ENCODE results near the gene FER. TPM values are rescaled to one million over a fixed set of nuclear protein-coding genes. Genes with fewer than 3 reads are reported as not detected.

Gene FER
- total and polyA plus RNA-seq, 2 of the 8 experiments (the other 6 are each of a cell fraction or from before 2014, with no cell fraction given) = 1.3 to 15.8 TPM

DNA sequence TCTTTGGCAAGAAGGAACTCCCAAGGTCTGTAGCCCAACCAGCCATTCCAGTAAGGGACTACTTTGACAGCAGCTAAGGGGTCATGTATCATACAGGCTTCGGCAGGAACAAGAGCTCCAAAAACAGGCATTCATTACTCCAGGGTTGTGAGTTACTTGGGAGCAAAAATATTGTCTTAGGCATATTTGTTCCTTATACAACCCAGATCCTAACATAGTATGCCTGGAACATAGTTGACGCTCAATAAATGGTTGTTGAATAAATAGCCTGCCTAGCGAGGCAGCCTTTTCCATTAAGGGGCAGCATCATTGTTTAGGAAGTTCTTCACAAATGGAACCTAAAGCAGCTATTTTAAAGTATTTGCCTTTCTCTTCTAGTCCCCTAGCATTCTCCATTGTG is 35.8 kb upstream of the FER start:
- Histone ChIP-seq H3K79me1 (ENCODE audit: low read depth, low read length) (no peaks in the 10 kb centered on the region), H3K23me2 (ENCODE audit: low read depth, low read length) (no peaks in the 10 kb centered on the region), H2BK120ac (replicated peaks; ENCODE audit: low read depth, low read length) (no peak overlapping the region), H4K91ac (replicated peaks; ENCODE audit: insufficient read length, low read length) (no peak overlapping the region), H3K9ac (replicated peaks in 1 of 4; ENCODE audit: extremely low read depth in 1 of 4, low read depth in 3 of 4, low read length in 3 of 4) (no peak overlapping the region), H3K18ac (ENCODE audit: extremely low read depth, low read length) (no peak overlapping the region), H3K36me3 (ENCODE audit: control insufficient read depth in 2 of 4, insufficient read depth in 4 of 4, low read length in 3 of 4) (no peaks in the 10 kb centered on the region), H4K8ac (ENCODE audit: extremely low read depth, insufficient read depth, low read length) (no peak overlapping the region), H3K9me3 (ENCODE audit: insufficient read depth in 2 of 2, low read depth in 1 of 2, low read length in 1 of 2) (no peaks in the 10 kb centered on the region), H4K20me1 (replicated peaks in 1 of 2; ENCODE audit: control insufficient read depth in 1 of 2, insufficient read depth in 2 of 2, low read length in 2 of 2) (no peaks in the 10 kb centered on the region), H3K4ac (replicated peaks; ENCODE audit: insufficient read length, low read depth, low read length) (no peak overlapping the region), H3K14ac (ENCODE audit: insufficient read length) (no peak overlapping the region), H2AFZ (ENCODE audit: low read length) (no peak overlapping the region), H4K5ac (ENCODE audit: insufficient read length, low read depth, low read length) (no peak overlapping the region), H3K27me3 (replicated peaks in 1 of 4; ENCODE audit: control insufficient read depth in 3 of 4, extremely low read depth in 1 of 4, insufficient read depth in 3 of 4, low read length in 3 of 4) (no peaks in the 10 kb centered on the region), H2BK20ac (ENCODE audit: low read length) (no peak overlapping the region), H3K4me3 (ENCODE audit: extremely low read depth in 1 of 4, insufficient read depth in 2 of 4, low read depth in 3 of 4, low read length in 4 of 4) (no peak overlapping the region), H3K23ac (ENCODE audit: insufficient read length) (no peak overlapping the region), H2AK5ac (ENCODE audit: low read depth, low read length) (no peak overlapping the region), H2BK12ac (ENCODE audit: low read depth, low read length) (no peak overlapping the region), H3K56ac (replicated peaks; ENCODE audit: insufficient read length, low read depth, low read length) (no peak overlapping the region), H2BK5ac (ENCODE audit: low read depth, low read length) (no peak overlapping the region), H2BK15ac (ENCODE audit: low read length) (no peak overlapping the region), H3K4me1 (replicated peaks in 1 of 4; ENCODE audit: control insufficient read depth in 3 of 4, insufficient read depth in 4 of 4, low read length in 3 of 4) (no peaks in the 10 kb centered on the region), H3K79me2 (ENCODE audit: control insufficient read depth in 1 of 2, insufficient read depth in 2 of 2, low read length in 2 of 2) (no peaks in the 10 kb centered on the region), H3K4me2 (ENCODE audit: insufficient read depth in 1 of 2, low read depth in 2 of 2, low read length in 2 of 2) (no peak overlapping the region), H3K27ac (ENCODE audit: low read depth, low read length) (no peak overlapping the region)
- 86% methylated on average over 3 of the region's 3 CpGs; no CpG with 5 or more reads in 1 of the 2 experiments for WGBS, 2 experiments (ENCODE audit: extremely low coverage in 1 of 2, insufficient coverage in 1 of 2, insufficient read length in 1 of 2, insufficient replicate concordance in 2 of 2, low coverage in 1 of 2, low lambda C conversion rate in 2 of 2, missing lambda C conversion rate in 1 of 2)
- CTCF ChIA-PET (ENCODE audit: partially characterized antibody) = interaction anchor here (0.9 kb wide), 1 partner anchor 9 kb away, joined by 3 read pairs; no protein-coding TSS in a partner anchor
- DNase-seq (ENCODE audit: low read depth in 1 of 2, low spot score in 2 of 2) (no peak), FAIRE-seq (no peak)
- POLR2A ChIA-PET (ENCODE audit: partially characterized antibody) = interaction anchor here (0.9 to 1.6 kb wide), 2 partner anchors 16 to 36 kb away, joined by 3 to 6 read pairs; partner anchors contain the start of gene FER
- no peak for TF ChIP-seq RFX5 (IDR thresholded peaks at IDR 0.05; ENCODE audit: borderline replicate concordance, low read depth, low read length)
- no peak for TF ChIP-seq FOSL1 (IDR thresholded peaks at IDR 0.05; ENCODE audit: insufficient read depth, low read depth, low read length)
- no peak for TF ChIP-seq TAF1 (IDR thresholded peaks at IDR 0.05; ENCODE audit: low read depth, low read length)
- TF ChIP-seq CBX5 (IDR thresholded peaks at IDR 0.05; ENCODE audit: low read depth, low read length) = no peak
- TF ChIP-seq RBBP5 (IDR thresholded peaks at IDR 0.05; ENCODE audit: borderline replicate concordance, low read depth, low read length) = no peak
- no peak for TF ChIP-seq SIX5 (IDR thresholded peaks at IDR 0.05; ENCODE audit: low read depth, low read length)
- TF ChIP-seq CHD2 (IDR thresholded peaks at IDR 0.05; ENCODE audit: low read length) = no peak
- no peak for TF ChIP-seq KDM5A (IDR thresholded peaks at IDR 0.05; ENCODE audit: low read length)
- no peak for TF ChIP-seq PHF8 (conservative IDR thresholded peaks at IDR 0.05; ENCODE audit: low read depth, low read length)
- no peak for TF ChIP-seq TCF12 (IDR thresholded peaks at IDR 0.05; ENCODE audit: low read depth, low read length)
- no peak for TF ChIP-seq NRF1 (IDR thresholded peaks at IDR 0.05; ENCODE audit: low read depth, low read length)
